Inflammatory macrophage (primary cell): ENCODE measurements around the gene TMEM178A.

Source experiments
- DNase-seq, 2 donors: peaks; one replicate each; pipeline ENCODE4 v3.0.0-alpha.2; 2020 to 2022

The TMEM178A gene

GRCh38 chr2:39679805-39680204 lies 14.1 kb downstream of the TMEM178A start:
- DNase-seq: no peak

DNA sequence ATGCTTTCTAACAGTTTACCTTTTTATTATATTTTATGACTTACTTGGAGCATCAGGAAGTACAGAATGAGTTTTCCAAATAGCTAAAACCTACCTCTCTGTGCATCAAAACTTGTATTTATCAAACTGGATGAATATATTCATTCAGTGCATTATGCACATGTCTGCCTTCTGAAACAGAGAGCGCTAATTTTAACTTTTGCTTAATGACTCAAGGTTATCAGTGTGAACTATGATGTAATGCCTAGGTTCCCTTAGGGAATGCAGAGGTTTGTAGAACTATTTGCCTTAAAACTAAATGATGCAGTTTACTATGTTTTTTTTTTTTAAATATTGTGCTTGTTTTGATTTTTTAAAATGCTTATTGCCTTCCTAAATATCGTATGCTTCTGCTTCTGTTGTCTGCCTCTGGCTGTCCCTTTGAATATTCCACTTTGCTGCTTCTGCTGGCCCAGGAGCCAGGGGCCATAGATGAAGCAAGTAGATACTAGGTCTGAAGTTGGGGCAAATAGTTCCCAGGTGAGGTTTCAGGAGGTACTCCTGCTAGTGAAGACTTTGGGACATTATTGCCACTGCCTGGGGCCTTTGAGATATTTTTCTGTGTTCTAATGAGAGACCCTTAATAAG lies 16.5 kb downstream of the TMEM178A start:
- DNase-seq: no peak

- DNase-seq: no peak
Observed at GRCh38 chr2:39683022-39683699, 17.4 kb downstream of the TMEM178A start.

GRCh38 chr2:39684464-39684863 lies 18.7 kb downstream of the TMEM178A start:
- DNase-seq: no peak

DNA sequence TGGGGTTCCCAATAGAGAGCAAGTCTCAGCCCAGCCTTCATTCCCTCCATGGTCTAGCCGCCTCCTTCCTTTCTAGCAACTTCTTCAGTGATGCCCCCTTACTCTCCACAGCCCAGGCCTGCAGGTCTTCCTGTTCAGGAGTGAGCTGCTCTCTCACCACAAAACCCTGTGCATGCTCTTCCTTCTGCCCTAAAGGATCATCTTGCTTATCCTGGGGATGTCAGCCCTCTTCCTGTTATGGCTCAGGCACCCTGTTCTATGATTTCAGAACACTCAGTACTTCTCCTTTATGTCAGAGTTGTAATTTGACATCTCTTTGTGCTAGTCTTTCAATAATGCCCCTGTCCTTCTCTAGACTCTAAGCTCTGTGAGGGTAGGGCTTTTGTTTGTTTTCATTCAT lies 19.4 kb downstream of the TMEM178A start:
- DNase-seq: peak; percentile 48 to 49

DNA sequence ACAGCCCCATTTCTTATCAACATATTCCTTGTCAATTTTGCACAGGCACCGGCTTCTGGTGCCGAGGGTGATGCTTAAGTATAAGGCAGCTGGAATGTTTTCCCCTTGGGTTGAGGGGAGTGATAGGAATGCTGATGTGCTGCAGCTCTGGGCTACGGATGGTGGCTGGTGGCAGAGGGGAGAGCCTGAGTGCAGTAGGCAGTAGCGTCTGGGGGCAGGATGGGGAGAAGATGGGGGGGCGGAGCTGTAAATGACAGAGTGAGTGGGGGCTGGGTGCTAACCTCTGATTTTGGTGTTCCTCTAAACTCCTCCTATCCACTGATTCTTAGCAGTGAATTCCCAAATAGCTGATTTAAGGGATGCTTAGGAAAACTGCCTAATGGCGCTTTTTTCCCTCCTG lies 20.7 kb downstream of the TMEM178A start:
- DNase-seq: no peak

DNA sequence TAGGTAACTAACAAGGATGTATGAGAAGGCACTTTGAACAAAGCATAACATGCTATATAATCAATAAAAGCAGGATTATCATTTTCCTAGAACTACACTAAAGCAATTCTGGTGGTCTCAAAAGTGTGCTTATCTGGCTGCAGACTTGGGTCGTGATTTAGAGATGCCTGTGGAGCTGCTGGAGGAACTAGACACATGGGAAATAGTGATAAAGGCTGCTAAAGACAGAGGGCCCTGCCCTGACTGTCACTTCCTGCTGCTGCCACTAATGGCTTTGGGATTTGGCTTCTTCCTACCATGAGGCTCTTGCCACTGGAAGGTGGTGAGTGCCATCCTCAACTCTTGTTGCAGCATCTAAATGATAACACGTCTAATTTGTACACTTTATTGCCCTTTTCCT lies 22.5 kb downstream of the TMEM178A start:
- DNase-seq: no peak

- no peak for DNase-seq
Observed at GRCh38 chr2:39689272-39689841, 23.6 kb downstream of the TMEM178A start.

DNA sequence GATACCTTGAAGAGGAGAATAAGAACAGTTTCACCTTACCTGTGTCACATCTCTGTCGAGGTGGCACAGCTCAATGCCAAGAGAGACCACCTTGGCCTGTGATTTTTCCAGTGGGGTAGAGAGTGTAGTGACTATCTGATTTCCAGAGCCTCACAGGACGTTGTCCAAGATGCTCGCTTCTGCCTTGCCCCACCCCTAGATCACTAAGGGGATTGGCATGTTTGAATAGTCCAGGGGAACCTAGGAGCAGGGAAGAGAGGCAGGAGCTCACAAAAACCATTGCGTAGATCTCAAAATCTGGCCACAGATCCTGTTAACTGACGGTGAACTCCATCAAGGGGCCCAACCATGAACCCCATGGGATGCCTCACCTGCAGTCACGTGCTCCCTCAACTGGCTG lies 24.2 kb downstream of the TMEM178A start:
- DNase-seq: no peak

DNA sequence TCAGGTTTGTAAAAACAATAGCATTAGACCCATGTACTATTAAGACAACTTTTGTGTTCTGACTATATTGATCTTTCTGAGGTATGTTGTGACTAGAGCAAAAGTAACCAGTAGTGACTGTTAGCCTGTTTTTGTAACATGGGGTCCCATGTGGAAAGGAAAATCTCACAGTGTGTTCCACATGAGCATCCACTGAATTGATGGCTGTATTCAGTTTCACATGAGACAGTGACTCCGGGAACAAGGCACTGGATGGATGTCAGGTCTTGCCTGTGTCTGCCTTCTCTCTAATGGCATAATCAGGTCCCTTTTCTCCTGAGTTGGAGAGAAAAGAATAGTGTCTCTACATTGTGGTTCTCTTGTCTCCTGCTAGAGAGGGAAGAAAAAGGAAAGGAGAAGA lies 27.5 kb downstream of the TMEM178A start:
- DNase-seq: no peak

GRCh38 chr2:39696101-39696553 lies 30.4 kb downstream of the TMEM178A start:
- no peak for DNase-seq

- peak; percentile 24 to 45 for DNase-seq
Observed at GRCh38 chr2:39696838-39697237, 31.1 kb downstream of the TMEM178A start.

GRCh38 chr2:39697454-39697853 lies 31.7 kb downstream of the TMEM178A start:
- DNase-seq: no peak

DNA sequence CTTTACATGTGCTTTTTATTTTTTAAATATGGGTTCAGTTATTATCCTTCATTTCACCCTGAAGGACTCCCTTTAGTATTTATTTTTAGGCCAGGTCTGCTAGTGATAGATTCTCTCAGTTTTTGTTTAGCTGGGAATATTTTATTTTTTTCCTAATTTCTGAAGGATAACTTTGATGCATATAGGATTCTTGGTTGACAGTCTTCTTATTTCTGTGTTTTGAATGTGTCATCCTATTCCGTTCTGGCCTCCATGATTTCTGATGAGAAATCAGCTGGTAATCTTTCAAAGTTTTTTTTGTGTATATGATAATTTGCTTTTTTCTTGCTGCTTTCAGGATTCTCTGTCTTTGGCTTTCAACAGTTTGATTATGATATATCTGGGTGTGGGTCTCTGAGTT lies 35.4 kb downstream of the TMEM178A start:
- no peak for DNase-seq

- DNase-seq: no peak
Observed at GRCh38 chr2:39703181-39703872, 37.6 kb downstream of the TMEM178A start.

- no peak for DNase-seq
Observed at GRCh38 chr2:39704540-39704939, 38.8 kb downstream of the TMEM178A start.

- DNase-seq: no peak
Observed at GRCh38 chr2:39705638-39706037, 39.9 kb downstream of the TMEM178A start.

GRCh38 chr2:39706312-39706711 lies 40.6 kb downstream of the TMEM178A start:
- no peak for DNase-seq

- DNase-seq: no peak
Observed at GRCh38 chr2:39706945-39707344, 41.2 kb downstream of the TMEM178A start.

- no peak for DNase-seq
Observed at GRCh38 chr2:39708003-39708402, 42.3 kb downstream of the TMEM178A start.

- DNase-seq: no peak
Observed at GRCh38 chr2:39710807-39711206, 45.1 kb downstream of the TMEM178A start.

- DNase-seq: no peak
Observed at GRCh38 chr2:39712953-39713352, 47.2 kb downstream of the TMEM178A start.

- no peak for DNase-seq
Observed at GRCh38 chr2:39715095-39715494, 49.4 kb downstream of the TMEM178A start.

GRCh38 chr2:39715822-39716221 lies 50.1 kb downstream of the TMEM178A start:
- DNase-seq: no peak
